ENCODE measurements around the gene COL18A1. TPM values are rescaled to one million over a fixed set of nuclear protein-coding genes. Genes with fewer than 3 reads are reported as not detected.

The COL18A1 gene
- total RNA-seq, 1 donor from 2014 or later = 9.2 TPM

DNA sequence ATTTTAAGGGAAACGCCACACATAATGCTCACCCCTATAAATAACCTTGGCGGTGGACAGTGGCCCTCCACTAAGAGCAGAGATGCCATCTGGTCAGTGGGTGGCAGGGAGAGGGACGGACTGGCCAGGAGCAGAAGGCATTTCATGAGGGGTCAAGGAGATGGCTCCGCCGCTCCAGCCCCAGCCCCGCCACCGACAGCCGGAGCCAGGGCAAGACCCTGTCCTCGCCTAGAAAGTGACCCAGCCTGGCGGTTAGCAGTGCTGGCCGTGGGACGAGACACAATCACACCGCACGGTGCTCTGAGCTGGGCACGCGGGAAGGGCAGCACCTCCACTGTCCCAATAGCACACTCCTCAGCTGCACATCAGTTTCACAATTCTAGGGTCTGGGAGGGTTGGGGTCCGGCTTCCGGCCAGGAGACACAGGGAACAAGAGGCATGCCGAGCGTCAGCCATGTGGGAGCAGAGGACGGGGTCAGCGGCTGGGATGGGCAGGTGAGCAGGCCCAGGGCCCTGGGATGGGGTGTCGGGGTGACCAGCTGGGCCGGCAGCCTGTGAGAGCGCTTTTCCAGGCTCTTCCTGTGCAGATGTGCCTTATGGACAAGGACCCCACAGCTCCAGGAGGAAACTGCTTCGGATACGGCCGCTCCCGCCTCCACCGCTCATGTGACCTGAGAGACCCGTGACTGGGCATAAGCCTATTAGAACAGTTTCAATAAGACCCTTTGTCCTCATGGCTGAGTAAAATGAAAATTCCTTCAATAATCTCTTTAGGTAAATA lies 131.5 kb downstream of the COL18A1 start:
- H3K27me3 ChIP-seq (ENCODE audit: control insufficient read depth, insufficient read depth, low read length) = no peaks in the 10 kb centered on the region
- DNase-seq (ENCODE audit: low read depth) (no peak), FAIRE-seq (no peak)
- TF ChIP-seq, protein P1, sequence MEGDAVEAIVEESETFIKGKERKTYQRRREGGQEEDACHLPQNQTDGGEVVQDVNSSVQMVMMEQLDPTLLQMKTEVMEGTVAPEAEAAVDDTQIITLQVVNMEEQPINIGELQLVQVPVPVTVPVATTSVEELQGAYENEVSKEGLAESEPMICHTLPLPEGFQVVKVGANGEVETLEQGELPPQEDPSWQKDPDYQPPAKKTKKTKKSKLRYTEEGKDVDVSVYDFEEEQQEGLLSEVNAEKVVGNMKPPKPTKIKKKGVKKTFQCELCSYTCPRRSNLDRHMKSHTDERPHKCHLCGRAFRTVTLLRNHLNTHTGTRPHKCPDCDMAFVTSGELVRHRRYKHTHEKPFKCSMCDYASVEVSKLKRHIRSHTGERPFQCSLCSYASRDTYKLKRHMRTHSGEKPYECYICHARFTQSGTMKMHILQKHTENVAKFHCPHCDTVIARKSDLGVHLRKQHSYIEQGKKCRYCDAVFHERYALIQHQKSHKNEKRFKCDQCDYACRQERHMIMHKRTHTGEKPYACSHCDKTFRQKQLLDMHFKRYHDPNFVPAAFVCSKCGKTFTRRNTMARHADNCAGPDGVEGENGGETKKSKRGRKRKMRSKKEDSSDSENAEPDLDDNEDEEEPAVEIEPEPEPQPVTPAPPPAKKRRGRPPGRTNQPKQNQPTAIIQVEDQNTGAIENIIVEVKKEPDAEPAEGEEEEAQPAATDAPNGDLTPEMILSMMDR (IDR thresholded peaks at IDR 0.05; ENCODE audit: insufficient read depth, low read length, severe bottlenecking) = no peak
- no peak overlapping the region for H3K4me3 ChIP-seq (ENCODE audit: low read depth, low read length)
- peaks cover 5% of the 10 kb centered on the region for H3K36me3 ChIP-seq (ENCODE audit: control insufficient read depth, insufficient read depth, low read length)

DNA sequence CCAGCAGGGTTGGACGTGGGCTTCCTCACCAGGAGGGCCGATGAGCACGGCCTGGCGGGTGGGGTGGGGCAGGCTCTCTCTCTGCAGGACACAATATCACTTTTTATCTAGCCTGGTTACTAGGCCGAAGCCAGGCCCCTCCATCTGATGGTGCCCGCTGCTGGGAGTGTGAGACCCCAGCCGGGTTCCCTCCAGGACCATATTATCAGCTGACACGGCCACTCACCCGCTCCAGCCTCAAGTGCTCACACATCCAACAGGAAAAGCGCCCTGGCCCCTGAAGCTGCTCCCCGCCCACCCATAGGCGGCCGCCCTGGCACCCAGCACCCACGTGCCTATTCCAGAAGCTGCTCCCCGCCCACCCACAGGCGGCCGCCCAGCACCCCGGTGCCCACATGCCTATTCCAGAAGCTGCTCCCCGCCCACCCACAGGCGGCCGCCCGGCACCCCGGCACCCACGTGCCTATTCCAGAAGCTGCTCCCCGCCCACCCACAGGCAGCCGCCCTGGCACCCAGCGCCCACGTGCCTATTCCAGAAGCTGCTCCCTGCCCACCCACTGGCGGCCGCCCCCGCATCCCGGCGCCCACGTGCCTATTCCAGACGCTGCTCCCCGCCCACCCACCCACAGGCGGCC lies 132.3 kb downstream of the COL18A1 start:
- FAIRE-seq (no peak), DNase-seq (ENCODE audit: low read depth) (no peak)
- H3K4me3 ChIP-seq (ENCODE audit: low read depth, low read length) = no peak overlapping the region
- no peaks in the 10 kb centered on the region for H3K27me3 ChIP-seq (ENCODE audit: control insufficient read depth, insufficient read depth, low read length)
- H3K36me3 ChIP-seq (ENCODE audit: control insufficient read depth, insufficient read depth, low read length) = peaks cover 2% of the 10 kb centered on the region
- TF ChIP-seq, protein P1 (IDR thresholded peaks at IDR 0.05; ENCODE audit: insufficient read depth, low read length, severe bottlenecking) = no peak

DNA sequence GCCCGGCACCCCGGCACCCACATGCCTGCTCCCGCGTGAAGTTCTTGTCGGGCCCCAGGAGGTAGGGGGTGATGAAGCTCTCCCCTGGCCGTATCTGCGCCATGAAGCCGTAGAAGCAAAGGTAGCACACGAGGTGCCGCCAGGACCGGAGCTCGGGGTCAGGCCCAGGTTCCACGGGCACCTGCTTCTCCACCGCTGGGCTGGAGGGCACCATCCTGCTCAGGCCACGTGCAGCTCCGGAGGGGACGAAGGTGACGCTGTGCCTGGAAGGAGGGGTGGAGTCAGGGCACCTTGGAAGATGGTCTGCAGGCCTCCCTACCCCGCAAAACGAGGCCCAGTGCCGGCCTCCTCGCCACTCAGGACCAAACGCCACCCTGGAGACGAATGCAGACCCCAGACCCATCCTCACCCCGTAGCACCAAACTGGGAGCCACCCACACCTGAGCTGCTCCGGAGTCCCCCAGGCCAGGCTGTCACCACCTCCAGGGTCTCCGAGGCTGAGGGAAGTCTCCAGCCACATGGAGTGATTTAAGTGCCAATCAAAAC lies 132.9 kb downstream of the COL18A1 start:
- Histone ChIP-seq H3K4me3 (ENCODE audit: low read depth, low read length) (no peak overlapping the region), H3K27me3 (ENCODE audit: control insufficient read depth, insufficient read depth, low read length) (no peaks in the 10 kb centered on the region), H3K36me3 (ENCODE audit: control insufficient read depth, insufficient read depth, low read length) (peaks cover 2% of the 10 kb centered on the region)
- TF ChIP-seq, protein P1 (IDR thresholded peaks at IDR 0.05; ENCODE audit: insufficient read depth, low read length, severe bottlenecking) = no peak
- no peak for DNase-seq (ENCODE audit: low read depth)
- FAIRE-seq = no peak

GRCh38 chr21:45538381-45539045 lies 133.5 kb downstream of the COL18A1 start:
- no peak overlapping the region for H3K4me3 ChIP-seq (ENCODE audit: low read depth, low read length)
- TF ChIP-seq, protein P1 (IDR thresholded peaks at IDR 0.05; ENCODE audit: insufficient read depth, low read length, severe bottlenecking) = no peak
- no peak for FAIRE-seq
- peaks cover 2% of the 10 kb centered on the region for H3K36me3 ChIP-seq (ENCODE audit: control insufficient read depth, insufficient read depth, low read length)
- DNase-seq (ENCODE audit: low read depth) = no peak
- no peaks in the 10 kb centered on the region for H3K27me3 ChIP-seq (ENCODE audit: control insufficient read depth, insufficient read depth, low read length)

DNA sequence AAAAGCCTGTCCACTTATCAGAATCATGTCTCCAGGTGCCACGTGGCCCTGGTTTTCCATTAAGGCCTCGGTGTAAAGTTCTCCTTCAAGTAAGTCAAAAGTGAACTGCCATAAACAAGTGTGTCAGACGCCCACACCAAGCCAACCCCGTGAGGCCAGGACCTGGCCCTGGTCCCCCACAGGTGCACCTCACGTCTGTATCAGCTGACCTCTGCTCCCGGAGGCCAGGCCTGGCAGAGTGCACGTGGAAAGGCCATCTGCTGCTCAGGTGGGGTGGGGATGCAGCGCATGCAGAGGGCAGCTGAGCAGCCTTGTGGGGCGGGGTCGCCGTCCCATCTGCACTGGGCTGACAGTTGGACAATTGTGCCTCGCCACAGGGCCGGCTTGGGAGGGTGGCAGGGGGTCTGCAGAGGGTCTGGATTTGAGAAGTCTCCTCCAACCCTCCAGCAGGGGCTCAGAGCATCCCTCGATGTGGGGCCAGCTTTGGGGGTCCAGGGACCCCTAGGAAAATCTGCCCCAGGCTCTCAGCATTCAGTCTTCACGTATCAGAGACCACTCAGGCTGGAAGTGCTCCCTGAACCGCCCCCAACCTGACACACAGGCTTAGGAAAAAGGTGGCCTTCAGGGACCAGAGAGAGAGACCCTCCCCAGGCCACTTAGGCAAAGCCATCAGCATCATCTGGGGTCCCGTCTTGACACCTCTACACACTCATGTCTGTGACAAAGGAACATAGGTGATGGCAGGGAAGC lies 134.3 kb downstream of the COL18A1 start:
- H3K36me3 ChIP-seq (ENCODE audit: control insufficient read depth, insufficient read depth, low read length) = peaks cover 1% of the 10 kb centered on the region
- TF ChIP-seq, protein P1 (IDR thresholded peaks at IDR 0.05; ENCODE audit: insufficient read depth, low read length, severe bottlenecking) = no peak
- no peaks in the 10 kb centered on the region for H3K27me3 ChIP-seq (ENCODE audit: control insufficient read depth, insufficient read depth, low read length)
- FAIRE-seq (no peak), DNase-seq (ENCODE audit: low read depth) (no peak)
- H3K4me3 ChIP-seq (ENCODE audit: low read depth, low read length) = no peak overlapping the region

Measured in bronchial epithelial cell (primary cell).